HG02970 (cell line): Measurements from ENCODE around the gene RNF7.
"Not testable (repeated sequence)": the region's sequence is repeated elsewhere in the genome, so short reads cannot be mapped to it uniquely, and the experiment has no call there.

Experiments used
- ATAC-seq: cut with Tn5 transposase; IDR thresholded peaks from one replicate; pipeline ENCODE4 v1.9.1; 2021; ENCODE audit warnings: mild to moderate bottlenecking, moderate library complexity, moderate number of reproducible peaks; ENCODE audit not compliant: unreplicated experiment, low FRiP score

The RNF7 gene

DNA sequence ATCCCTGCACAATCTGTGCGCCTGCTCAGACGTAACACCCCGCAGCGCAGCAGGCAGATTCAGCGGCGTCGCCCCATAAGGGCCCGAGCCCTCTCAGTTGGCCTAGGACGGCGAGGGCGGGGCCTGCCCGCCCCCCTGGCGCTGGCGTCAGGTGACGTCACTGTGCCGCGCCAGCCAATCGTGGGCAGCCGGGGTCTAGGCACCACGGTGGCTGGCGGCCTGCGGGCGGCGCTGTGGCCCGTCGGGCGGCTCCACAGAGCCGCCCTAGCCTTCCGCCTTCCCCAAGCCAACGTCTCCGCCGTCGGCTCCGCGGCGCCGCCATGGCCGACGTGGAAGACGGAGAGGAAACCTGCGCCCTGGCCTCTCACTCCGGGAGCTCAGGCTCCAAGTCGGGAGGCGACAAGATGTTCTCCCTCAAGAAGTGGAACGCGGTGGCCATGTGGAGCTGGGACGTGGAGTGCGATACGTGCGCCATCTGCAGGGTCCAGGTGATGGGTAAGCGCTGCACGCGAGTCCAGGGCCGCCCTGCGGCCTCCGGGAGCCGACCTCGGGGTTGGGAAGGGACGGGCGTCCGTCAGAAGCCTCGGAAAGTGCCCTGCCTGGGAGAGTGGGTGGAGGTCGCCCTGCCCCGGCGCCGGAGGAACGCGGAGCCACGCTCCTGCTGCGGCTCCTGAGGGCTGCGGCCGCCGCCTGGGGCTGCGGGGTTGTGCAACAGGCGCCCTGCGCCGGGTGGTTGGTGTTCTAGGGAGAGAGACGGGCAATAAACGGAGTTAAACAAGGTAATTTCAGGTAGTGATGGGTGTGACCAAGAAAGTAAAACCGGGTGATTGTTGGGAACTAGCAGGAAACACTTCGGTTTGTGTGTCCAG is at the start of gene RNF7:
TSS of gene RNF7 (plus strand) at position 277 of the 869 bp plus-strand sequence. CDS start at position 321, 44 bp downstream.
- ATAC-seq: peak; percentile 97

DNA sequence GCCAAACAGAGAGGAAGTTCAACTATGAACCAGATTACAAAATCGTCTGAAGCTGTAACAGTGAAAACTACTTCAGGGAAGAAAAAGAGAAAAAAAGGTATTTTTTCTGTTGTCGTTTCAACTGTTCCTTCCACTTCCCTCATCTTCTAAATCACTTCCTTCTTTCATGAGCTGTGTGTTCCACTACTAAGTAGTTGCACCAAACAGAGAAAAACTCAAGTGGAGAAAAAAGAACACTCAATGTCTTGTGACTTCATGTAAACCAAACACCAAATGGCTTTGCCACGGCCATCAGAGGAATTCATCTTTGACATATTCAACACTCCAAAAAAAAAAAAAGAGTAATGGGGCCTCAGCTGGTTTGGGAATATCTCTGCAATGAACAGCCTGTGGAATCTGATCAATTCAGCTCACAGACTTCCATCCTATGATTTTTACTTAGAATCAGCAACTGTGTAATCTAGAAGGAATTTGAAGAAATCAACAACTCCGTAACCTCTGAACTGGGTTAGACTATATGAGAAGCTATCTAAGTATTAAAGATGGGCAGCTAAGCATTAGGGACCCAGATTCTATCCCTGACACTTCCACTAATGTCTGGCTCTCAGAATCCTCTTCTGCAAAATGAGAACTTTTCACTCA is 47.5 kb upstream of the RNF7 start:
- ATAC-seq: no peak

DNA sequence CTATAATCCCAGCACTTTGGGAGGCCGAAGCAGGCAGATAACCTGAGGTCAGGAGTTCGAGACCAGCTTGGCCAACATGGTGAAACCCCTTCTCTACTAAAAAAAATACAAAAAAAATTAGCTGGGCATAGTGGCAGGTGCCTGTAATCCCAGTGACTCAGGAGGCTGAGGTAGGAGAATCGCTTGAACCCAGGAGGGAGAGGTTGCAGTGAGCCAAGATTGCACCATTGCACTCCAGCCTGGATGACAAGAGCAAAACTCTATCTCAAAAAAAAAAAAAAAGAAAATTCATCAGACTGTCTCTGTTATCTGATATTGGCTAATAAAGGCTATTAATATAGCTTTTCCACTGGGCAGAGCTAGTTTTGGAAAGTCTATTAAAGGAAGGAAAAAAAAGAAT is 46.6 kb upstream of the RNF7 start:
- ATAC-seq: not testable (repeated sequence)

DNA sequence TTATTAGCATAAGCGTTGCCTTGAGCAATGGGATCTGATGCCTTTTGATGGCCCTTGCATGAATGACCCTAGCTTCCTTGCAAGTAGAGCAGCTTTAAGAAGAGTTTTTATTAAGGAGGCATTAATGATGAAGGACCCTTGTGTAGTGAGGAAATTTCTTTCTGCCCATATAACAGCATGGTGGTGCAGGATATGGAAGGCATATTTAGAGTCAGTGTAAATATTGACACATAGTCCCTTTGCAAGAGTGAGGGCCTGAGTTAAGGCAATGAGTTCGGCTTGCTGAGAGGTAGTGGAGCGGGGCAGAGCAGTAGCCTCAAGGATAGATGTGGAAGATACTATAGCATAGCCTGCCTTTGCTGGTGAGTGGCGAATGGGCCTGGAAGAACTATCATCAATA is 45.1 kb upstream of the RNF7 start:
- not testable (repeated sequence) for ATAC-seq

DNA sequence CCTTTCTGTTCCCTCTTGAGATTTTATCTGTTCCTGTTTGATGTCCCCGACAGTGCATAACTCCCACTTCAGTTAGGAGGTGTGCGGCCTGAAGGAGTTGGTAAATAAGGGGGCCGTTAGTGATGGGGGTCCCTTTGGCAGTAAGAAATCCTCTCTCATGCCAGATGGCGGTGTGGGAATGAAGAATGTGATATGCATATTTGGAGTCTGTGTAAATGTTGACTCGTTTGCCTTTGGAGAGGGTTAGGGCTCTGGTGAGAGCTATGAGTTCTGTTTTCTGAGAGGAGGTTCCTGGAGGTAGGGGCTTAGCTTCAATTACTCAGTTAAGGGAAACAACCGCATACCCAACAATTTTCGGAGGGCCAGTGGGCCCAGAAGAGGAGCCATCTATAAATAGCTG is 38.8 kb upstream of the RNF7 start:
- no peak for ATAC-seq

DNA sequence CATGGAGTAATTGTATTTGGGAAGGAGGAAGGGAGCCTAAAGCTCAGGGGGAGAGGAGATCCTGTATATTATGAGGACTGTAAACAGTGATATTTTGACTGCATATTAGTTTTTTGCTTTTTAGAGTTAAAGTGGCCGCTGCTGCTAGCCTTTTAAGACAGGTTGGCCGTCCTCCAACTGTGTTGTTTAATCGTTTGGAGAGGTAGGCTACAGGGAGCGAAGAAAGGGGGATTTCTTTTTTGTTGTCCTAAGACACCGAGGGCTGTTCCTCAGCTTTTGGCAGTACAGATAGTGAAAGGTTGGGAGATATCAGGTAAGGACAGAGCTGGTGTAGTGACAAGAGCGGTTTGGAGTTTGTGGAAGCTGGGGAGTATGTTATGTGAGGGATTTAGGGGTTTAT is 38.2 kb upstream of the RNF7 start:
- ATAC-seq: no peak

DNA sequence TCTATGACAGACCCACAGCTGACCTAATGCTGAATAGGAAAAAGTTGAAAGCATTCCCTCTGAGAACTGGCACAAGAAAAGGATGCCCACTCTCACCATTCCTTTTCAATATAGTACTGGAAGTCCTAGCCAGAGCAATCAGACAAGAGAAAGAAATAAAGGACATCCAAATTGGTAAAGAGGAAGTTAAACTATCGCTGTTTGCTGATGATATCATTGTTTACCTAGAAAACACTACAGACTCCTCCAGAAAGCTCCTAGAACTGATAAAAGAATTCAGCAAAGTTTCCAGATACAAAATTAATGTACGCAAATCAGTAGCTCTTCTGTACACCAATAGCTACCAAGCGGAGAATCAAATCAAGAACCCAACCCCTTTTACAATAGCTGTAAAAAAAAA is 34.7 kb upstream of the RNF7 start:
- not testable (repeated sequence) for ATAC-seq

DNA sequence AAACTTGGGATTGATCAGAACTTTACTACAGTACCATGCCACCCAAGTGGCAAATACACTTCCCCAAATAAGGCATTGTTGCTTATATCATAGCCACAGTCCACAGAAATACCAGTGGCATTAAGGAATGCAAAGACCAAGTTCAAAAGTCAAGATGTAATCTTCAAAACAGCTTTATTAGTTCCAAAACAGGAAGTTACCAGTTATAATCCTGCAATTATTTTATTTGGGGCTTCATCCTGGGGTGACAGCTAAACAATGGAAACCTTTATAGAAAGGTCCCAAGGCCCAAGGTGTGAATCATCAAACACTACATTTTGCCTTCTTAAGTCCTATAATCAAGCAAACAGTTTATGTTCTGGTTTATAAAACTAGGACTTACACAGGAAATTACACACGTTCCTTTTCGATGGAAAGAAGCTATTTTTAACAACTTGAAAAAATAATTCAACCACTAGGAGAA is 30.3 kb upstream of the RNF7 start:
- ATAC-seq: no peak

DNA sequence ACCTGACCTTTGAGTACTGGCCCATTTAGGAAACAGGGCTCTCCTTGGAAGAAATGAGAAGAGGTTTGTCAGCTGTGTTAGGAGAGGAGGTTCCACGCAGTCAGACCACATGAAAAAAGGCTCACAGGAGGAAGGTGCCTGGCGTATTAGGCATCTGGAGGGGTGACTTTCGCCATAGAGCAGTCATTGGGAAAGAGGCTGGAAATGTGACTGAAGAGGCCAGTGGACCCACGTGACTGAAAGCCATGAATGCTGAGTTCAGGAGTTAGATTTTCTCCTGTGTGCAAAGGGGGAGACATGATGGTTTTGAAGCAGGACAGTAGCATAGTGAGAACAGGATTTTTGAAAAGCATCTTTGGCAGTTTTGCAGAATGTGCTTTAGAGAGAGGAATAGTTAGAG is 29.7 kb upstream of the RNF7 start:
- ATAC-seq: no peak

DNA sequence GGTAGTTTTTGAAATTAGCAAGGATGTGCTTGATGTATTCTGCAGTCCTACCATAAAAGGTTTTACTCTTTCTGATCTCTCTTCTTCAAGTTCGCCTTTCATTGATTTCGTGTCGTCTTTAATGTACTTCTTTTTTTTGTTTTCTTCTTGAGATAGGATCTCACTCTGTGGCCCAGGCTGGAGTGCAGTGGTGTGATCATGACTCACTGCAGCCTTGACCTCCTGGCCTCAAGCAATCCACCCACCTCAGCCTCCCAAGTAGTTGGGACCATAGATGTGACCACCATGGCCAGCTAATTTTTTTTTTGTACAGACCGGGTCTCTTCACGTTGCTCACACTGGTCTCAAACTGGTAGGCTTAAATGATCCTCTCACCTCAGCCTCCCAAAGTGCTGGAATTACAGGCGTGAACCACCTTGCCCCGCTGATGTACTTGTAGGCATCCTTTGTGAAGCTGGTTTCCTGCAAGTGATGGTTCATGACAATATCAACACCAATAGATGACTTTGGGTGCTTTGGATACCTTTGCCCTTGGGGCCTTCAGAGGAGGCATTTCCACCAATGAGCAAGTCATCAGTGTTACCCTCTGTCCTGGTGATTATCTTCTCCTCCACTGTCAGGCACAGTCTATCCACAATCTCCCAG is 28.9 kb upstream of the RNF7 start:
- ATAC-seq: no peak

DNA sequence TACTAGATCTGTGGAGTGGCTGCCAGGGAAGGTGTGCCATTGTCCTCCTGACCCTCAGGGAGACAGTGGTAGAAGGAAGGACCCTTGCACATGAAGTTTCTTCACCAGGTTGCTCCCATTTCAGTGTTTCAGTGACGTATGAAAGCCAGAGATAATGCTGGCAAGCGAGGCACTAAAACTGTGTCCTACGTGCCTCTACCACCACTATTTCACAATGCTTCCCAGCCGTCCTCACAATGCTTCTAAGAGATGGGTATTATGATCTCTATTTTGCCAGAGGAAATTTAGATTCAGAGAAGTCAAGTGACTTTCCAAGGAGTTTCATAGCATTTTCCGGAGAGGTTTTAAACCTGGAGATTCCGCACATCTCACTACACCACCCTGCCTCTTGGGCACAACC is 28.0 kb upstream of the RNF7 start:
- no peak for ATAC-seq

DNA sequence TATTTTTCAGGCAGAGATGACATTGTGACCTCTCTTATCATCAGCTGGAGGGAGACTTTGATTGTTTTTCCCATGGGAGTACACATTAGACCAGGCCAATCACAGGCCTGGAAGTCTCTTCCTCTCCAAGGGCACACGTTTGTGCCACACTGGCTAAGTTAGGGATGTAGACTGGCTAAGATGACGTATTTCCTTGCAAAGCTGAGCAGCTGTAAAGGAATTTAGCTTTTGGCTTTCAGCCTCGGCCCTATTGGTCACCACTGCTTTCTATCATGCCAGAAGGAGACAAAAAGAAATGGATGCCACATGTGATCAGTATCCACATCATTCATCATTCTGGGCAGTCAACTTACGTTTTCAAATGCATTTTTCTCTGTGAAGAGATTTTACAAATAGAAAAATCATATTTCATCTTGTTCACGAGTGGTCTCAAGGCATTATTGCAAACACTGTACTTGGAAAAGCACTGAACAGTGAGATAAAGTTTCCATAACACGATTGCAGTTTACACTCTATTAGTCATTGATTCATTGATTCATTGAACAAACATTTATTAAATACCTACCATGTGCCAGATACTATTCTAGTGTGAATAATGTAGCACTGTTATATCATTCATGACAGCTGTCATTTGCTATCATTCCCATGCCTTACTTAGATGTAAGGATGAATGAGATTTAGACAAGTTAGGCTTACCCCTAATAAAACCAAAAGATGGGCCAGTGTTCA is 27.0 kb upstream of the RNF7 start:
- ATAC-seq: no peak

DNA sequence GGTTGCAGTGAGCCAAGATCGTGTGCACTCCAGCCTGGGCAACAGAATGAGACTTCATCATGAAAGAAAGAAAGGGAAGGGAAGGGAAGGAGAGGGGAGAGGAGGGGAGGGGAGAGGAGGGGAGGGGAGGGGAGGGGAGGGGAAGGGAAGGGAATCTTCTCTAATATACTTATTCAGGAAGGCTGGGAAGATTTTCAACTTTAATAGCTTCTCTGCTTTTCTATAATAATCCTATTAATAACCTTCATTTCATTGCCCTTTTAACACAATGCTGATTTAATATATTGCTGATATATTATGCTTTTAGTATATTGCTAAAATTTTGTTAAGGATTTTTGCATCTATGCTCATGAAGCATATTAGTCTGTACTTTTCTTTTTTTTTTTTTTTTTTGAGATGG is 23.4 kb upstream of the RNF7 start:
- ATAC-seq: no peak

DNA sequence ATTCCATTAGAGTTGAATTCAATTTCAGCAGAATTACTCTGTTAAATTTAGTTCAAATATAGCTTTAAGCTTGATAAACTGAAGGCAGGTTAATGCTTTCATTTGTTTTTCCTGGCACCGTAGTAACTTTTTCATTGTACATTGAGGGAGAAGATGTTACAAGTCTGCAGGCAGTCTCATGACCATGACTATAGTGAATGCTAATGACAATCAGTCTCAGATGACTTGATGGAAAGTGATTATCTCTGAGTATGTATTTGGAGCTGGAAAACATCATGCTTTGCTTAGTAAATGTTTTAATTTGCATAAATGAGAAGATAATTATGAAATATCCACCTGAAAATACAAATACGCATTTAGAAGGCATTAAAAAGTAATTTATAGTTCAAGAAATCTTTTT is 16.0 kb upstream of the RNF7 start:
- no peak for ATAC-seq

DNA sequence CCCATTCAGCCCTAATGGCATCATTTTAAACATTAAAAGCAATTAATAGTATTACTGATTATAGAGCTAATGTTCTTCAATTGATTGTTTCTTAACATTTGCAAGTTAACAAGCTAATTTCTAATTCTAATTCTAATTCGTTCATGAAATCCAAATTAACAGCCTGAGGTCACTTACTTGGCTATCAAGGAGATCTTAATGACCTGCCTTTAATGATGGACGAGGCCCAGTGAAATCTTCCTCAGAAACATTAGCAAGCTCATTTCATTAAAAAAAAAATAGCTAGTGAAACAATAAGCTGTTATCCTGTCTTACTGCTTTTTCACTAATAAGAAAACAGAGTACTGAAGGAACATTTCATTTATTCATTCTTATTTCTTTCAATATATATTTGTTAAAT is 15.4 kb upstream of the RNF7 start:
- ATAC-seq: no peak

DNA sequence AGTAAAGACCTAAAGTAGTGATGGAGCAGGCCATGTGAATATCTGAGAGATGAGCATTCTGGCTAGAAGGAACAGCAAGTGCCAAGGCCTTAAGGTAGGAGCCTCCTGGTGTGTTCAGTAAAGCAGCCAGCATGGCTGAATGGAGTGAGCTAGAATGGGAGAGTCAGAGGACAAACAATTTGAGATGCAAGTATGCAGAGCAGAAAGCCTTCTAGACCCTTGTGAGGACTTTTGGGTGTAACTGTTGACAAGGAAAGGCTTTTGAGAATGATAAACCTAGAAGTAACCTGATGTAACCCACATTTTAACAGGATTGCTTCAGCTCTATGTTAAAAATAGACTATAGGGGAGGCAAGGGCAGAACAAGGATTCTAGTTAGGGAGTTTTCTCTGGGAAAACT is 14.8 kb upstream of the RNF7 start:
- ATAC-seq: no peak

DNA sequence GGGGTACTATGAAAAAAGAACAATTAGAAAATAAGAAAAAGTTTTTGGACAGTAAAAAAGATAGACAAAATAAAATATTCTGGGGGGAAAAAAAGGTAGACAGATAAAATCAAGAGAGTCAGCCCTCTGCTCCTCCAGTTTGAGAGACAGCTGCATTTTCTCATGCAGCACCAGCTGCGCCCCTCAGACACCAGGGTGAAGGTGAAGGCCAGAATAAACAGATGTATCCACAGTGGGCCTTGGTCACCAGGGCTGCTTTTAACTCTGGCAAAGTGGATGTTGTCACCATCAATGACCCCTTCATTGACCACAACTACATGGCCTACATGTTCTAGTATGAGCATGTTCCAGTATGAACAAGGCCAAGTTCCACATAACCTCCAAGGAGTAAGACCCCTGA is 13.9 kb upstream of the RNF7 start:
- no peak for ATAC-seq

DNA sequence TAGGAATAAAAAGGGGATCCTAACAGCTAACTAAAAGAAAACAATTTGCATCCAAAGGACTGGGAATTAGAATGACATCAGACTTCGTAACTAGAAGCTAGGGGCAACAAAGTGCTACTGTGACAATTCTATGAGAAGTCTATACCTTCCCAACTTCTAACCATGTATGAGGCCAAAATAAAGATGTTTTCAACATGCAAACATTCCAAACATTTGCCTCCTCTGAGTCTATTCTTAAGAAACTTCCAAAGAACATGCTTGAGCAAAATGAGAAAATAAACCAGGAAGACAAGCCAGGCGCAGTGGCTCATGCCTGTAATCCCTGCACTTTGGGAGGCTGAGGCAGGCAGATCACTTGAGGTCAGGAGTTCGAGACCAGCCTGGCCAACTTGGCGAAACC is 13.1 kb upstream of the RNF7 start:
- ATAC-seq: no peak

DNA sequence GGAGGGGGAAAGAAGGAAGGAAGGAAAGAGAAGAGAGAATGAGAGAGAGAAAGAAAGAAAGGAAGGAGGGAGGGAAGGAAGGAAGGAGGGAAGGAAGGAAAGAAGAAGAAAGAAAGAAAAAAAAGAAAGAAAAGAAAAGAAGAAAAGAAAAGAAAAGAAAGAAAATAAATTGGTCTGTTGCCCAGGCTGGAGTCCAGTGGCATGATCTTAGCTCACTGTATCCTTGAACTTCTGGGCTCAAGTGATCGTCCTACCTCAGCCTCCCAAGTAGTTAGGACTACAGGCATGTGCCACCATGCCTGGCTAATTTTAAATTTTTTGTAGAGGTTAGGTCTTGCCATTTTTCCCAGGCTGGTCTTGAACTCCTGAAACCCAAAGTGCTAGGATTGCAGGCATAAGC is 11.6 kb upstream of the RNF7 start:
- ATAC-seq: no peak

DNA sequence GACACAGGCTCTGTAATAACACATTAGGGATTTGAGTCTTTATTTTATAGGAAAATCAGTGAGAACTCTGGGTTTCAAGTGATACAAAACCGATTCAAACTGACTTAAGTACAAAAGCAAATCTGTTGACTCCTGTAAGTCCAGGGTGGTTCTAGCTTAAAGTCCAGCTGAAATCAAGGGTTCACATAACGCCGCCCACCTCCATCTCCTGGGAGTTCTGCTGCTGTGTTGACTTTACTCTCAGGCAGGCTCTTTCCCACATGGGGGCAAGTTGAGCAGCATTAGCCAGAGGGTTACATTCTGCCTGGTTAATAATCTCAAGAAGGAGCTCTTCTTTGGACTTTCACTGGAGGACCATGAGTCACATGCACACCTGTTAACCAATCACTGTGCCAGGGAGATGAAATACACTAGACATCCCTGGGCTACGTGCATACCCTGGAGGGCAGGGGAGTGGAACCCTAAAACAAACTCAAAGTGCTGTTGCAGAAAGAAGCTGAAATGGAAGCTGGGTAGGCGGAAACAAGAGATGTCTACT is 9.7 kb upstream of the RNF7 start:
- no peak for ATAC-seq

DNA sequence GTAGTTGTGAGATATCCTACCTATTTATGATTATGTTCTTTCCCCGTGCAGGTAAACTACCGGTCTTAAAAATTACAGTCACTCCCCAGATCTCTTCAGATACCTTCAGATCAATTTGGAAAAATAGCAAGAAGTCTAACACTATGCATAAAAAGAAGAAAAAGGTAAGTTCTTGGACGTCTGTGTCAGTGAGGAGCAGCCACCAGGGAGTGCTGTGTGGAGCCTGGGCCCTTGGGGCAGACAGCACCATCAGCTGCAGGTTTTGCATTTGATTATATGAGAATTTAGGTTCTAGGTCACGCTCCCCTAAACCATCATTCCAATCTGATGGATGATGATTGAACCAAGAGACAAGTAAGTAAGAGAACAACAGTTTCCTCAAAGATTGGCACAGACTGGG is 8.9 kb upstream of the RNF7 start:
- no peak for ATAC-seq
